GM06990 (cell line): ENCODE measurements around the gene SHC4.

ENCODE experiments used
- DNase-seq: peaks from one replicate; pipeline ENCODE4 v3.0.0-alpha.2; 2011; ENCODE audit not compliant: insufficient read length; ENCODE audit errors: extremely low read depth
- H3K27me3 ChIP-seq: replicated peaks from 2 replicates; pipeline ENCODE4 v1.6.0; 2011; ENCODE audit warnings: low read length; ENCODE audit not compliant: control insufficient read depth, insufficient read depth
- H3K36me3 ChIP-seq: 2 replicates; pipeline ENCODE4 v1.5.1; 2011; ENCODE audit warnings: low read length; ENCODE audit not compliant: control insufficient read depth, insufficient read depth
- H3K4me3 ChIP-seq: replicated peaks from 2 replicates; pipeline ENCODE4 v1.5.1; 2011; ENCODE audit warnings: low read depth, mild to moderate bottlenecking, control low read depth, low read length
- TF ChIP-seq, protein P1 (sequence below): IDR thresholded peaks from 2 replicates; pipeline ENCODE4 v1.5.1; 2011; ENCODE audit warnings: low read length, control low read depth, mild to moderate bottlenecking, inconsistent platforms; ENCODE audit not compliant: insufficient read depth, poor library complexity, severe bottlenecking

Gene SHC4

GRCh38 chr15:48823237-48823636 lies 140.5 kb downstream of the SHC4 start:
- no peaks in the 10 kb centered on the region for H3K36me3 ChIP-seq
- H3K4me3 ChIP-seq, result no peak overlapping the region
- no peak for DNase-seq
- TF ChIP-seq, protein P1, sequence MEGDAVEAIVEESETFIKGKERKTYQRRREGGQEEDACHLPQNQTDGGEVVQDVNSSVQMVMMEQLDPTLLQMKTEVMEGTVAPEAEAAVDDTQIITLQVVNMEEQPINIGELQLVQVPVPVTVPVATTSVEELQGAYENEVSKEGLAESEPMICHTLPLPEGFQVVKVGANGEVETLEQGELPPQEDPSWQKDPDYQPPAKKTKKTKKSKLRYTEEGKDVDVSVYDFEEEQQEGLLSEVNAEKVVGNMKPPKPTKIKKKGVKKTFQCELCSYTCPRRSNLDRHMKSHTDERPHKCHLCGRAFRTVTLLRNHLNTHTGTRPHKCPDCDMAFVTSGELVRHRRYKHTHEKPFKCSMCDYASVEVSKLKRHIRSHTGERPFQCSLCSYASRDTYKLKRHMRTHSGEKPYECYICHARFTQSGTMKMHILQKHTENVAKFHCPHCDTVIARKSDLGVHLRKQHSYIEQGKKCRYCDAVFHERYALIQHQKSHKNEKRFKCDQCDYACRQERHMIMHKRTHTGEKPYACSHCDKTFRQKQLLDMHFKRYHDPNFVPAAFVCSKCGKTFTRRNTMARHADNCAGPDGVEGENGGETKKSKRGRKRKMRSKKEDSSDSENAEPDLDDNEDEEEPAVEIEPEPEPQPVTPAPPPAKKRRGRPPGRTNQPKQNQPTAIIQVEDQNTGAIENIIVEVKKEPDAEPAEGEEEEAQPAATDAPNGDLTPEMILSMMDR, result no peak
- no peaks in the 10 kb centered on the region for H3K27me3 ChIP-seq

DNA sequence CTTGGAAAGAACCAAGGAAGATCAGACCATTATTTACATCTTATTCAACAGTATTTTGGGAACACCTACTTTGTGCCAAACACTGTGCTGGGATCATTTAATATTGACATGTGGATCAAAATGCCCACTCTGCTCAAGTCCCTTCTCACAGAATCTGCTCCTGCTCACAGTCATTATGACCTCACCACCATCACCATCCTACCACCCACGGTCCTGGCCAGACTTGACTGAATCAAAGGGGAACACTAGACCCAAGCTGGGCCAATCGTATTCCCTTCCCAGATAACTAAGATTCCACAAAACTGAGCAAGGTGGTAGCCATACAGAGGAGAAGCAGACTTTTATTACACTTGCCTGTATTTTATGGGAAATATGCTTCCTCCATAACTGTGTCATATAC lies 149.4 kb downstream of the SHC4 start:
- no peak overlapping the region for H3K4me3 ChIP-seq
- TF ChIP-seq, protein P1, result no peak
- no peaks in the 10 kb centered on the region for H3K27me3 ChIP-seq
- no peak for DNase-seq
- H3K36me3 ChIP-seq, result no peaks in the 10 kb centered on the region

GRCh38 chr15:48811325-48811958 lies 152.3 kb downstream of the SHC4 start:
- Histone ChIP-seq H3K27me3 (no peaks in the 10 kb centered on the region), H3K36me3 (no peaks in the 10 kb centered on the region), H3K4me3 (peak overlapping the region; percentile 71)
- TF ChIP-seq, protein P1, result peak; percentile 10
- DNase-seq, result no peak

DNA sequence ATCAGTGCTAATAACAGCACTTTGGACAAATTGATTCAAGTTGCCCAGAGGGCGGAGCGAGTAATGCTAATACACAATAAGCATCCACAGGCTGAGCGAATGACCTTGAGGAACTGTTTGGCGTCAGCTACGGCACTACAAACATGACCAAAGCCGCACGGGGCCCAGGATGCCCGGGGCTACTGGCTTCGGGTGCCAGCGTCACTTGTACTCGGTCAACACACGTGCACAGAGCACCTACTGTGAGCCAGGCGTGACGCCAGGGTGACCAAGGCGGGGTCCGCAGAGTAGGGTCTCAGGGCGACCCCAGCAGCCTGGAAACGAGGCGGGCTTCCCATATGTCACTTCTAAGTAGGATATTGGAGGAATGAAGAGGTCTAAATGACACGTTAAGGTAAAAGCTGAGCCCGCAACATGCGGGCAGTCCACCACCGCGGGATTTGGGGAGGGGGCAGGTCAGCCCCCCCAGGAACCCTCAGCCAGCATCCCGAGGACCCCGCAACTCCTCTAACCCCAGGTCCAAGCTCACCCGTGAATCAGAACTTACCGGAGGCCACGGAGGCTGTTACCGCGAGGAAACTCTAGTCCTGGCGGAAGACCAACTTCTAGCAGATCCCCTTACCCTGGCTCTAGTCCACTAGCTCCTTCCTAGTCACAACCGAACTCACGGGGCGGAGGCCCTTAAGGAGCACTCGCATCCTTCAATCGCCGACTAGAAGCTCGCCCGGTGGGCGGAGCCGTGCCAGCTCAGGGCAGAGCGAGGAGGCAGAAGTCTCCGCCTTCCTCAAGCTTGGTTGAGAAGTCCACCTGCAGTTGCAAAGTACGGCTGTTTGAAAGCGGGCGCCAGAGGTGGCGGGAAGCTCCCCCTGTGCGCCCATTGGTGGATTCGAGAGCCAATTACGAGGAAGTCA lies 153.1 kb downstream of the SHC4 start, which contains the start of gene CEP152:
Gene CEP152, minus strand, starts transcription at position 656 of the 911 bp plus-strand sequence. CDS start 5,420 bp downstream, outside the sequence.
- DNase-seq, result peak; percentile 99
- no peaks in the 10 kb centered on the region for H3K27me3 ChIP-seq
- TF ChIP-seq, protein P1, result no peak

GRCh38 chr15:48806151-48806550 lies 157.6 kb downstream of the SHC4 start:
- Histone ChIP-seq H3K27me3 (no peaks in the 10 kb centered on the region), H3K4me3 (no peak overlapping the region), H3K36me3 (no peaks in the 10 kb centered on the region)
- TF ChIP-seq, protein P1, result no peak
- DNase-seq, result no peak

More for the DNA sequence above, 153.1 kb downstream of the SHC4 start, which contains the start of gene CEP152:
- Histone ChIP-seq H3K36me3 (no peaks in the 10 kb centered on the region), H3K4me3 (peak within 1 kb of the TSS; percentile 81)
